Thoracic aorta (tissue), 2 donors: ENCODE measurements around the gene TFR2. TPM values are rescaled to one million over a fixed set of nuclear protein-coding genes. Genes with fewer than 3 reads are reported as not detected.

Experiments
- ATAC-seq: fragments of 150-250 bp; one replicate; pipeline ENCODE4 v1.8.0; 2017; ENCODE audit warnings: low read depth; ENCODE audit not compliant: insufficient number of reproducible peaks, low FRiP score
- DNase-seq: peaks from one replicate; pipeline ENCODE4 v3.0.0-alpha.2; 2020; ENCODE audit warnings: low spot score
- H3K27ac ChIP-seq, 2 donors: fragments of 200-600 bp; sonication (generic); 1 replicate in 1 of 2; 2 replicates in 1 of 2; pipeline ENCODE4 v1.5.1; 2016; ENCODE audit warnings: mild to moderate bottlenecking in 2 of 2, moderate library complexity in 2 of 2
- H3K27me3 ChIP-seq: fragments of 200-600 bp; sonication (generic); replicated peaks from 2 replicates; pipeline ENCODE4 v1.6.0; 2016; ENCODE audit warnings: mild to moderate bottlenecking; ENCODE audit not compliant: insufficient read depth
- H3K36me3 ChIP-seq: fragments of 200-600 bp; sonication (generic); one replicate; pipeline ENCODE4 v1.5.1; 2016
- H3K4me1 ChIP-seq, 2 donors: fragments of 200-600 bp; sonication (generic); 1 replicate in 1 of 2; 2 replicates in 1 of 2; pipeline versions ENCODE4 v1.5.1 to v1.6.0; 2016; ENCODE audit warnings: low read depth in 2 of 2, mild to moderate bottlenecking in 1 of 2; ENCODE audit not compliant: control insufficient read depth in 1 of 2
- H3K4me3 ChIP-seq: fragments of 200-600 bp; sonication (generic); 2 replicates; pipeline ENCODE4 v1.5.1; 2016; ENCODE audit warnings: mild to moderate bottlenecking
- H3K9me3 ChIP-seq: fragments of 200-600 bp; sonication (generic); 2 replicates; pipeline ENCODE4 v1.5.1; 2016
- CTCF ChIP-seq: fragments of 200-600 bp; sonication (generic); IDR thresholded peaks from one replicate; pipeline ENCODE4 v1.5.1; 2019; ENCODE audit warnings: antibody characterized with exemption
- total RNA-seq, 2 donors: library from RNA; depleted of rRNA; stranded (reverse); fragments of >200 nt; gene quantifications; one replicate each; pipeline versions ENCODE4 v1.1.0 to v1.2.3, GENCODE V29; 2016

The TFR2 gene
- total RNA-seq, 2 donors from 2014 or later, result 0.35 to 1.9 TPM

- no peak for ATAC-seq
- Histone ChIP-seq H3K4me1 (peaks cover 4 to 16% of the 10 kb centered on the region in 2 donors), H3K27ac (no peak overlapping the region), H3K36me3 (no peaks in the 10 kb centered on the region), H3K27me3 (no peaks in the 10 kb centered on the region), H3K9me3 (no peaks in the 10 kb centered on the region), H3K4me3 (peak overlapping the region; percentile 88)
- TF ChIP-seq CTCF, result no peak
- DNase-seq, result no peak
Measured at GRCh38 chr7:100613412-100614175, 27.8 kb downstream of the TFR2 start.

DNA sequence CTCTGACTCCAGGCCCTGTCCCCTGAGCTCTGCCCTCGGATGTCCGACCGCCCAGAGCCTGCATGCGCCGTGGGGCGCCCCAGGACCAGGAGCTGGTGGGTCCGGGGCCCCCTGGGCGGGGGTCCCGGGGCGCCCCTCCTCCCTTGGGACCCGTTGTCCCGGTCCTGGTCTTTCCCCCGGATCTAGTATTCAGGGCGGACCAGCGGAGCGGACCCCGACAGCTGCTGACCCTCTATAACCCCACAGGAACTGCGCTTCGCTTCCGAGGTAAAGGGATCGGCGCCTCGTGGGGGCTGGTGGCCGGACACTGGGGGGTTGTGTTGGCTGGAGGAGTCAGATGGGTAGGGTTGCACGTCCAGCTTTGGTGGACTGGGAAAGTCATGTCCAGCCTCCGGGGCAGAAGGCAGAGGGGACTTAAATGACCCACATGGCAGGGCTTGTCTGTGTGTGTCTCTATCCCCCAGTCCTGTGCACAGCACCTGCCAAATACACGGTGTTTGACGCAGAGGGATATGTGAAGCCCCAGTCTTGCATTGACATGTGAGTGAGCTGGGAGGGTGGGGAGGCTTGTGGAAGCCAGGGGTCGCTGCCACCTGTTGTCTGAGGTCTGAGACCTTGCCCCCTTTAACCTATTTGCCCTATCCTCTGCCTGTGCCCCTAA, 28.5 kb downstream of the TFR2 start:
- Histone ChIP-seq H3K9me3 (no peaks in the 10 kb centered on the region), H3K36me3 (no peaks in the 10 kb centered on the region), H3K4me1 (peaks cover 4 to 16% of the 10 kb centered on the region in 2 donors), H3K27me3 (no peaks in the 10 kb centered on the region), H3K4me3 (peak overlapping the region; percentile 88), H3K27ac (peak overlapping the region in 1 of 2 donors; percentile 95)
- DNase-seq (no peak), ATAC-seq (no peak)
- no peak for TF ChIP-seq CTCF

DNA sequence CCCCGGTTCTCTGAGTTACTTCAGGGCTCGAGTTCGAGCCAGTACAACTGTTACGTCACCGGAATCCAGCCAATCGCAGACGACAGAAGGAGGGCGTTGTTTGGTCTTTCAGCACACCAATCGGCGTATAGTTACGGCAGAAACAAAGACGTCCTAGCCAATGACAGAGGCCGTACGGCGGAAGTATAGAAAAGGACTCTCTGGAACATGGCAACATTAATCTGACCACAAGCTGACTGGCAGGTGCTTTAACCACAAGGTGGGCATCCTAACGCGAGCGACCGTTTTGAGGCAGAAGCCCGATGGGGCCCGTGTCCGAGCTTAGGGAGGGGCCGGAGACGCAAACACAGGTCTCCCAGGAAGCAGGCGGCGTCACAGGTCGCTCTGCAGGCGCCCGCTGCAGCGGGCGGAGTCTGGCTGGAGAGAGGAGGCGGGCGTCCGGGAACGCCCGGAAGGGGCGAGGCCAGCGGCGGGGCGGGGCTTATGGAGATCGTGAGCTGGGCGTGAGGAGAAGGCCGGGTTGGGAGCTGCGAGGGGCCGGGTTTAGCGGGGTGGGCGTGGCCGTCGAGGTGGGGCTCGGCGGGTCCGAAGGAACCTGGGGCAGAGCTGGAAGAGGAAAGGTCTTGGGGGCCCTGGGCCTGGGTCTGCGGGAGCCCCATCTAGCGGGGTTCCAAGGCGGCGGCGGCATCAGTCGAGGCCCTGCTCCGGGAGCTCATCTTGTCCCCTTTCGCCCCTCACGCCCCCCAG, 29.2 kb downstream of the TFR2 start, which contains the start of gene MOSPD3:
Gene MOSPD3 (plus strand): TSS at position 558 of the 747 bp plus-strand sequence. CDS start 252 bp downstream, outside the sequence.
- Histone ChIP-seq H3K9me3 (no peaks in the 10 kb centered on the region), H3K27me3 (no peaks in the 10 kb centered on the region), H3K4me1 (peaks cover 4 to 16% of the 10 kb centered on the region in 2 donors), H3K36me3 (no peaks in the 10 kb centered on the region), H3K27ac (peak within 1 kb of the TSS; percentile 95 to 97), H3K4me3 (peak within 1 kb of the TSS; percentile 88)
- TF ChIP-seq CTCF, result no peak
- peak; percentile 99 for ATAC-seq
- DNase-seq, result peak; percentile 97

GRCh38 chr7:100609958-100610357, 31.4 kb downstream of the TFR2 start:
- Histone ChIP-seq H3K36me3 (no peaks in the 10 kb centered on the region), H3K4me3 (no peak overlapping the region), H3K27me3 (no peaks in the 10 kb centered on the region), H3K4me1 (peaks cover 4 to 20% of the 10 kb centered on the region in 2 donors), H3K9me3 (no peaks in the 10 kb centered on the region), H3K27ac (no peak overlapping the region)
- TF ChIP-seq CTCF, result no peak
- no peak for ATAC-seq
- DNase-seq, result no peak

GRCh38 chr7:100607111-100607510, 34.2 kb downstream of the TFR2 start:
- Histone ChIP-seq H3K4me3 (no peak overlapping the region), H3K36me3 (no peaks in the 10 kb centered on the region), H3K27me3 (no peaks in the 10 kb centered on the region), H3K27ac (no peak overlapping the region), H3K9me3 (no peaks in the 10 kb centered on the region), H3K4me1 (peaks cover 10 to 29% of the 10 kb centered on the region in 2 donors)
- no peak for TF ChIP-seq CTCF
- ATAC-seq (no peak), DNase-seq (no peak)
